Measurements from ENCODE around the gene GMDS. TPM values are rescaled to one million over a fixed set of nuclear protein-coding genes. Genes with fewer than 3 reads are reported as not detected.

GMDS gene
- total and polyA plus RNA-seq, 2 experiments from 2014 or later = 3.0 to 12.6 TPM

GRCh38 chr6:1778686-1779235 lies 466.6 kb downstream of the GMDS start:
- H3K4me3 ChIP-seq = no peak overlapping the region
- H3K36me3 ChIP-seq (ENCODE audit: low read depth) = no peaks in the 10 kb centered on the region
- no peaks in the 10 kb centered on the region for H4K20me1 ChIP-seq (ENCODE audit: insufficient read depth)
- no peaks in the 10 kb centered on the region for H3K27me3 ChIP-seq (replicated peaks; ENCODE audit: insufficient read depth)
- no peak for DNase-seq
- TF ChIP-seq EZH2 (IDR thresholded peaks at IDR 0.05; ENCODE audit: insufficient read depth, poor library complexity, severe bottlenecking) (no peak), EZH2phosphoT487 (IDR thresholded peaks at IDR 0.05; ENCODE audit: insufficient read depth, low read depth) (no peak)
- H3K9me2 ChIP-seq (ENCODE audit: insufficient read depth) = no peaks in the 10 kb centered on the region
- no peaks in the 10 kb centered on the region for H3K79me2 ChIP-seq (ENCODE audit: insufficient read depth)
- no peak overlapping the region for H2AFZ ChIP-seq
- no peak overlapping the region for H3K27ac ChIP-seq
- H3F3A ChIP-seq (ENCODE audit: insufficient read depth) = no peaks in the 10 kb centered on the region
- in situ Hi-C loops (cut with MboI) = no loop called here
- H3K9me3 ChIP-seq (ENCODE audit: low read depth) = no peaks in the 10 kb centered on the region
- H3K4me1 ChIP-seq (ENCODE audit: insufficient read depth) = no peaks in the 10 kb centered on the region
- H3K9ac ChIP-seq = no peak overlapping the region
- no peak overlapping the region for H3K4me2 ChIP-seq (ENCODE audit: unreplicated experiment)
- WGBS, 2 experiments (ENCODE audit: low coverage in 1 of 2, low lambda C conversion rate in 2 of 2, missing lambda C conversion rate in 2 of 2) = 78 to 85% methylated on average over 10 of the region's 10 CpGs

GRCh38 chr6:1777921-1778685 lies 467.3 kb downstream of the GMDS start:
- Histone ChIP-seq H3K27me3 (replicated peaks; ENCODE audit: insufficient read depth) (no peaks in the 10 kb centered on the region), H3F3A (ENCODE audit: insufficient read depth) (no peaks in the 10 kb centered on the region), H2AFZ (no peak overlapping the region), H3K9me2 (ENCODE audit: insufficient read depth) (no peaks in the 10 kb centered on the region), H3K4me3 (no peak overlapping the region), H3K4me2 (ENCODE audit: unreplicated experiment) (no peak overlapping the region), H3K4me1 (ENCODE audit: insufficient read depth) (no peaks in the 10 kb centered on the region), H3K79me2 (ENCODE audit: insufficient read depth) (no peaks in the 10 kb centered on the region), H3K36me3 (ENCODE audit: low read depth) (no peaks in the 10 kb centered on the region), H4K20me1 (ENCODE audit: insufficient read depth) (no peaks in the 10 kb centered on the region), H3K9me3 (ENCODE audit: low read depth) (no peaks in the 10 kb centered on the region), H3K9ac (no peak overlapping the region), H3K27ac (no peak overlapping the region)
- DNase-seq = no peak
- 98 to 99% methylated on average over 9 of the region's 9 CpGs for WGBS, 2 experiments (ENCODE audit: low coverage in 1 of 2, low lambda C conversion rate in 2 of 2, missing lambda C conversion rate in 2 of 2)
- in situ Hi-C loops (cut with MboI) = no loop called here
- no peak for TF ChIP-seq EZH2phosphoT487 (IDR thresholded peaks at IDR 0.05; ENCODE audit: insufficient read depth, low read depth)
- TF ChIP-seq EZH2 (IDR thresholded peaks at IDR 0.05; ENCODE audit: insufficient read depth, poor library complexity, severe bottlenecking) = no peak

- no peaks in the 10 kb centered on the region for H4K20me1 ChIP-seq (ENCODE audit: insufficient read depth)
- in situ Hi-C loops (cut with MboI) = no loop called here
- no peaks in the 10 kb centered on the region for H3K9me2 ChIP-seq (ENCODE audit: insufficient read depth)
- 96 to 100% methylated on average over 2 of the region's 2 CpGs for WGBS, 2 experiments (ENCODE audit: low coverage in 1 of 2, low lambda C conversion rate in 2 of 2, missing lambda C conversion rate in 2 of 2)
- no peaks in the 10 kb centered on the region for H3K36me3 ChIP-seq (ENCODE audit: low read depth)
- no peak overlapping the region for H3K4me3 ChIP-seq
- H3K4me1 ChIP-seq (ENCODE audit: insufficient read depth) = peaks cover 13% of the 10 kb centered on the region
- no peaks in the 10 kb centered on the region for H3K79me2 ChIP-seq (ENCODE audit: insufficient read depth)
- TF ChIP-seq EZH2phosphoT487 (IDR thresholded peaks at IDR 0.05; ENCODE audit: insufficient read depth, low read depth) (no peak), EZH2 (IDR thresholded peaks at IDR 0.05; ENCODE audit: insufficient read depth, poor library complexity, severe bottlenecking) (no peak)
- peaks cover 15% of the 10 kb centered on the region; the same call in 1 of the 2 replicates for H3F3A ChIP-seq (ENCODE audit: insufficient read depth)
- H2AFZ ChIP-seq = no peak overlapping the region
- H3K27ac ChIP-seq = no peak overlapping the region
- no peaks in the 10 kb centered on the region for H3K9me3 ChIP-seq (ENCODE audit: low read depth)
- DNase-seq = no peak
- H3K9ac ChIP-seq = no peak overlapping the region
- H3K27me3 ChIP-seq (replicated peaks; ENCODE audit: insufficient read depth) = no peaks in the 10 kb centered on the region
- H3K4me2 ChIP-seq (ENCODE audit: unreplicated experiment) = no peak overlapping the region
Measured at GRCh38 chr6:1775441-1775840, 470.0 kb downstream of the GMDS start.

GRCh38 chr6:1774226-1774915 lies 471.0 kb downstream of the GMDS start:
- Histone ChIP-seq H3K9ac (no peak overlapping the region), H3K27ac (no peak overlapping the region), H3K4me2 (ENCODE audit: unreplicated experiment) (no peak overlapping the region), H2AFZ (no peak overlapping the region), H3F3A (ENCODE audit: insufficient read depth) (peaks cover 22% of the 10 kb centered on the region), H3K9me2 (ENCODE audit: insufficient read depth) (no peaks in the 10 kb centered on the region), H3K4me3 (no peak overlapping the region), H3K27me3 (replicated peaks; ENCODE audit: insufficient read depth) (no peaks in the 10 kb centered on the region), H3K36me3 (ENCODE audit: low read depth) (no peaks in the 10 kb centered on the region), H3K4me1 (ENCODE audit: insufficient read depth) (peaks cover 18% of the 10 kb centered on the region), H4K20me1 (ENCODE audit: insufficient read depth) (no peaks in the 10 kb centered on the region), H3K9me3 (ENCODE audit: low read depth) (no peaks in the 10 kb centered on the region), H3K79me2 (ENCODE audit: insufficient read depth) (no peaks in the 10 kb centered on the region)
- WGBS, 2 experiments (ENCODE audit: low coverage in 1 of 2, low lambda C conversion rate in 2 of 2, missing lambda C conversion rate in 2 of 2) = 70 to 73% methylated on average over 5 of the region's 5 CpGs
- in situ Hi-C loops (cut with MboI) = no loop called here
- DNase-seq = peak; percentile 34
- TF ChIP-seq EZH2phosphoT487 (IDR thresholded peaks at IDR 0.05; ENCODE audit: insufficient read depth, low read depth) (no peak), EZH2 (IDR thresholded peaks at IDR 0.05; ENCODE audit: insufficient read depth, poor library complexity, severe bottlenecking) (no peak)
